KMS-11 (cell line): ENCODE measurements around the gene SCART1.

ENCODE experiments used
- H2AFZ ChIP-seq: fragments of 200-600 bp; sonication (generic); 2 replicates; pipeline ENCODE4 v1.6.1; 2016; ENCODE audit warnings: antibody characterized with exemption, mixed run types, low read depth
- H3K27ac ChIP-seq: fragments of 200-600 bp; sonication (generic); 2 replicates; pipeline ENCODE4 v1.6.1; 2016; ENCODE audit warnings: mild to moderate bottlenecking, mixed run types
- H3K27me3 ChIP-seq: fragments of 200-600 bp; sonication (generic); 2 replicates; pipeline ENCODE4 v1.6.1; 2017; ENCODE audit warnings: mild to moderate bottlenecking, low read depth, mixed run types, moderate library complexity; ENCODE audit not compliant: insufficient read depth
- H3K36me3 ChIP-seq: fragments of 200-600 bp; sonication (generic); 2 replicates; pipeline ENCODE4 v1.6.1; 2017; ENCODE audit warnings: mild to moderate bottlenecking, mixed run types; ENCODE audit not compliant: insufficient read depth
- H3K4me1 ChIP-seq: fragments of 200-600 bp; sonication (generic); 2 replicates; pipeline ENCODE4 v1.6.1; 2016; ENCODE audit warnings: mild to moderate bottlenecking, low read depth, mixed run types; ENCODE audit not compliant: poor library complexity, severe bottlenecking
- H3K4me2 ChIP-seq: fragments of 200-600 bp; sonication (generic); 2 replicates; pipeline ENCODE4 v1.7.0; 2016; ENCODE audit warnings: mild to moderate bottlenecking, mixed run types
- H3K4me3 ChIP-seq: fragments of 200-600 bp; sonication (generic); IDR thresholded peaks from 2 replicates; pipeline ENCODE4 v1.6.1; 2017; ENCODE audit warnings: low read depth, low read length, mixed read lengths; ENCODE audit not compliant: insufficient read depth
- H3K79me2 ChIP-seq: fragments of 200-600 bp; sonication (generic); 2 replicates; pipeline ENCODE4 v1.6.1; 2016; ENCODE audit warnings: low read depth, mixed run types; ENCODE audit not compliant: insufficient read depth
- H3K9ac ChIP-seq: fragments of 200-600 bp; sonication (generic); 2 replicates; pipeline ENCODE4 v1.6.1; 2016; ENCODE audit warnings: mild to moderate bottlenecking, mixed run types
- H4K20me1 ChIP-seq: fragments of 200-600 bp; sonication (generic); 2 replicates; pipeline ENCODE4 v1.6.1; 2016; ENCODE audit warnings: mild to moderate bottlenecking, mixed run types; ENCODE audit not compliant: insufficient read depth
- CTCF ChIP-seq: fragments of 200-600 bp; sonication (generic); conservative IDR thresholded peaks from 2 replicates; pipeline ENCODE4 v1.6.1; 2017; ENCODE audit warnings: low read depth, mild to moderate bottlenecking, antibody characterized with exemption, low read length, moderate library complexity, mixed read lengths

The SCART1 gene

GRCh38 chr10:133481657-133482056 is 27.9 kb downstream of the SCART1 start:
- Histone ChIP-seq H3K4me1 (no peaks in the 10 kb centered on the region), H4K20me1 (no peaks in the 10 kb centered on the region), H3K27me3 (peaks cover 18% of the 10 kb centered on the region; the same call in 1 of the 2 replicates), H3K9ac (no peak overlapping the region), H3K4me3 (no peak overlapping the region), H2AFZ (no peak overlapping the region), H3K36me3 (no peaks in the 10 kb centered on the region), H3K4me2 (no peak overlapping the region), H3K79me2 (no peaks in the 10 kb centered on the region), H3K27ac (no peak overlapping the region)
- TF ChIP-seq CTCF: no peak

- TF ChIP-seq CTCF: no peak
- Histone ChIP-seq H3K4me1 (peaks cover 6% of the 10 kb centered on the region), H3K27ac (no peak overlapping the region), H2AFZ (no peak overlapping the region), H4K20me1 (no peaks in the 10 kb centered on the region), H3K4me2 (no peak overlapping the region), H3K9ac (no peak overlapping the region), H3K79me2 (no peaks in the 10 kb centered on the region), H3K4me3 (no peak overlapping the region), H3K27me3 (peaks cover 16% of the 10 kb centered on the region; the same call in 1 of the 2 replicates), H3K36me3 (no peaks in the 10 kb centered on the region)
These were observed 31.1 kb downstream of the SCART1 start for GRCh38 chr10:133484818-133485217.

- no peaks in the 10 kb centered on the region for H3K36me3 ChIP-seq
- H2AFZ ChIP-seq: no peak overlapping the region
- H3K4me1 ChIP-seq: peaks cover 17% of the 10 kb centered on the region
- H3K4me3 ChIP-seq: no peak overlapping the region
- H3K9ac ChIP-seq: no peak overlapping the region
- no peak for TF ChIP-seq CTCF
- no peaks in the 10 kb centered on the region for H3K79me2 ChIP-seq
- H3K27ac ChIP-seq: no peak overlapping the region
- H3K27me3 ChIP-seq: peaks cover 8% of the 10 kb centered on the region; the same call in 1 of the 2 replicates
- no peaks in the 10 kb centered on the region for H4K20me1 ChIP-seq
- H3K4me2 ChIP-seq: no peak overlapping the region
These were observed 33.3 kb downstream of the SCART1 start for GRCh38 chr10:133487085-133487484.

GRCh38 chr10:133488354-133488753 is 34.6 kb downstream of the SCART1 start:
- Histone ChIP-seq H2AFZ (no peak overlapping the region), H4K20me1 (no peaks in the 10 kb centered on the region), H3K27me3 (peaks cover 6% of the 10 kb centered on the region; the same call in 1 of the 2 replicates)

More at GRCh38 chr10:133488354-133488753, 34.6 kb downstream of the SCART1 start:
- no peak for TF ChIP-seq CTCF
- no peak overlapping the region for H3K4me2 ChIP-seq
- no peaks in the 10 kb centered on the region for H3K79me2 ChIP-seq
- no peaks in the 10 kb centered on the region for H3K36me3 ChIP-seq
- no peak overlapping the region for H3K27ac ChIP-seq
- H3K4me3 ChIP-seq: no peak overlapping the region
- H3K4me1 ChIP-seq: peaks cover 17% of the 10 kb centered on the region
- H3K9ac ChIP-seq: no peak overlapping the region
